NCI-H460 (cell line): ENCODE data around the gene ULK4. TPM values are rescaled to one million over a fixed set of nuclear protein-coding genes. Genes with fewer than 3 reads are reported as not detected.
"Not testable (repeated sequence)": the region's sequence is repeated elsewhere in the genome, so short reads cannot be mapped to it uniquely, and the experiment has no call there.

Experiments
- DNase-seq: peaks from one replicate; pipeline ENCODE4 v3.0.0-alpha.2; 2016; ENCODE audit warnings: low read depth; ENCODE audit errors: extremely low read depth
- polyA plus RNA-seq: library from polyadenylated mRNA; depleted of rRNA; stranded (reverse); fragments of >200 nt; gene quantifications from 2 replicates; pipeline ENCODE4 v1.2.3, GENCODE V29; 2014; cell fraction: nucleus; rRNA removed
- total RNA-seq: library from RNA; depleted of rRNA; stranded (reverse); fragments of >200 nt; shearing (Covaris generic); gene quantifications from 2 replicates; pipeline ENCODE4 v1.2.3, GENCODE V29; 2014; rRNA removed

The ULK4 gene
- total RNA-seq, result 5.6 and 7.6 TPM in 2 replicates
- 0.72 and 7.9 TPM in 2 replicates for polyA plus RNA-seq

- DNase-seq, result peak; percentile 96
Observed at GRCh38 chr3:41961751-41962679, at the start of gene ULK4. Gene ULK4 (minus strand): TSS chr3:41962103. CDS start chr3:41954759, 7,344 bp downstream.

GRCh38 chr3:42010530-42010929 lies 48.6 kb upstream of the ULK4 start:
- DNase-seq, result no peak

GRCh38 chr3:42009456-42009855 lies 47.6 kb upstream of the ULK4 start:
- no peak for DNase-seq

GRCh38 chr3:42007785-42008184 lies 45.9 kb upstream of the ULK4 start:
- DNase-seq, result no peak

GRCh38 chr3:42005401-42005800 lies 43.5 kb upstream of the ULK4 start:
- no peak for DNase-seq

GRCh38 chr3:42002790-42003189 lies 40.9 kb upstream of the ULK4 start:
- DNase-seq, result no peak

GRCh38 chr3:42001777-42002176 lies 39.9 kb upstream of the ULK4 start:
- no peak for DNase-seq

- no peak for DNase-seq
Observed at GRCh38 chr3:41999909-42000308, 38.0 kb upstream of the ULK4 start.

GRCh38 chr3:41997702-41998550 lies 36.0 kb upstream of the ULK4 start:
- no peak for DNase-seq

- DNase-seq, result no peak
Observed at GRCh38 chr3:41991437-41991836, 29.5 kb upstream of the ULK4 start.

- no peak for DNase-seq
Observed at GRCh38 chr3:41989518-41989917, 27.6 kb upstream of the ULK4 start.

GRCh38 chr3:41987627-41988026 lies 25.7 kb upstream of the ULK4 start:
- no peak for DNase-seq

GRCh38 chr3:41986561-41986960 lies 24.7 kb upstream of the ULK4 start:
- DNase-seq, result no peak

- DNase-seq, result no peak
Observed at GRCh38 chr3:41985018-41985417, 23.1 kb upstream of the ULK4 start.

- DNase-seq, result not testable (repeated sequence)
Observed at GRCh38 chr3:41983091-41983490, 21.2 kb upstream of the ULK4 start.

- not testable (repeated sequence) for DNase-seq
Observed at GRCh38 chr3:41977401-41977800, 15.5 kb upstream of the ULK4 start.

GRCh38 chr3:41975416-41976103 lies 13.7 kb upstream of the ULK4 start:
- no peak for DNase-seq

GRCh38 chr3:41974223-41974622 lies 12.3 kb upstream of the ULK4 start:
- DNase-seq, result no peak

GRCh38 chr3:41972802-41973201 lies 10.9 kb upstream of the ULK4 start:
- DNase-seq, result no peak

- no peak for DNase-seq
Observed at GRCh38 chr3:41966206-41966605, 4.3 kb upstream of the ULK4 start.

- DNase-seq, result no peak
Observed at GRCh38 chr3:41963823-41964222, 1.9 kb upstream of the ULK4 start.
